CD4-positive, alpha-beta memory T cell (primary cell): ENCODE results near the gene DYNLT2. TPM values are rescaled to one million over a fixed set of nuclear protein-coding genes. Genes with fewer than 3 reads are reported as not detected.

Experiments used
- CTCF ChIA-PET: fragments of 350-600 bp; sonication (Branson Sonifier 250); formaldehyde crosslinking; loops from one replicate; lab custom pipeline; 2021; ENCODE audit warnings: inconsistent platforms; ENCODE audit not compliant: partially characterized antibody; lab: Charles Lee
- POLR2A ChIA-PET: fragments of 350-600 bp; sonication (Branson Sonifier 250); formaldehyde crosslinking; loops from one replicate; lab custom pipeline; 2021; ENCODE audit not compliant: partially characterized antibody; lab: Charles Lee
- DNase-seq, 5 donors: peaks; one replicate each; pipeline versions ENCODE4 v3.0.0 to v3.0.0-alpha.2; 2020 to 2022; ENCODE audit warnings: mixed read lengths in 1 of 5
- H3K27ac ChIP-seq: one replicate; pipeline ENCODE4 v1.7.0; 2013; ENCODE audit warnings: low read depth, low read length
- H3K27me3 ChIP-seq: 2 replicates; pipeline ENCODE4 v1.7.0; 2013; ENCODE audit warnings: mild to moderate bottlenecking, low read length, moderate library complexity; ENCODE audit not compliant: insufficient read depth
- H3K36me3 ChIP-seq: 2 replicates; pipeline ENCODE4 v1.7.0; 2013; ENCODE audit warnings: mild to moderate bottlenecking, low read length, moderate library complexity; ENCODE audit not compliant: insufficient read depth
- H3K4me1 ChIP-seq: 2 replicates; pipeline ENCODE4 v1.7.0; 2013; ENCODE audit warnings: mild to moderate bottlenecking, low read length, moderate library complexity; ENCODE audit not compliant: insufficient read depth
- H3K4me3 ChIP-seq, 2 donors: one replicate each; pipeline ENCODE4 v1.7.0; 2013; ENCODE audit warnings: low read length in 2 of 2, mild to moderate bottlenecking in 1 of 2
- H3K9me3 ChIP-seq, 2 donors: one replicate each; pipeline ENCODE4 v1.7.0; 2013; ENCODE audit warnings: low read length in 2 of 2, control low read depth in 1 of 2; ENCODE audit not compliant: control insufficient read depth in 1 of 2
- H3K27ac Mint-ChIP-seq, 7 donors: one replicate each; pipeline ENCODE4 v1.8.0; 2020 to 2021; ENCODE audit warnings: mixed read lengths in 7 of 7, mild to moderate bottlenecking in 6 of 7, inconsistent platforms in 3 of 7, moderate library complexity in 3 of 7
- H3K27me3 Mint-ChIP-seq, 2 donors: one replicate each; pipeline ENCODE4 v1.8.0; 2020 to 2021; ENCODE audit warnings: mixed read lengths in 2 of 2
- H3K36me3 Mint-ChIP-seq, 2 donors: one replicate each; pipeline ENCODE4 v1.8.0; 2020 to 2021; ENCODE audit warnings: mixed read lengths in 2 of 2, inconsistent platforms in 1 of 2, mild to moderate bottlenecking in 1 of 2
- H3K4me1 Mint-ChIP-seq, 4 donors: one replicate each; pipeline ENCODE4 v1.8.0; 2020 to 2021; ENCODE audit warnings: mixed read lengths in 4 of 4, mild to moderate bottlenecking in 1 of 4
- H3K4me3 Mint-ChIP-seq, 8 donors: one replicate each; pipeline ENCODE4 v1.8.0; 2020 to 2021; ENCODE audit warnings: mixed read lengths in 8 of 8, mild to moderate bottlenecking in 7 of 8, moderate library complexity in 6 of 8, inconsistent platforms in 3 of 8
- H3K9me3 Mint-ChIP-seq, 8 donors: one replicate each; pipeline ENCODE4 v1.8.0; 2020 to 2021; ENCODE audit warnings: mixed read lengths in 8 of 8, mild to moderate bottlenecking in 5 of 8, inconsistent platforms in 3 of 8, moderate library complexity in 1 of 8
- intact Hi-C: fragments of 100-400 bp; cut with micrococcal nuclease; formaldehyde crosslinking; loops from one replicate; pipeline ENCODE4 v1.15.1; 2023
- polyA plus RNA-seq, 2 donors: library from polyadenylated mRNA; unstranded; fragments of 300-500 nt; fragmentation: Illumina TruSeq; gene quantifications; one replicate each; pipeline ENCODE4 v1.2.3, GENCODE V29; 2021
- total RNA-seq, 2 experiments: library from RNA; stranded (reverse); gene quantifications; one replicate each; pipeline ENCODE4 v1.2.3, GENCODE V29; 2021

Gene DYNLT2
- total and polyA plus RNA-seq, 4 experiments from 2014 or later, result 0.56 to 6.9 (median 3.0) TPM

GRCh38 chr6:169719117-169719516 is 32.3 kb downstream of the DYNLT2 start:
- no peaks in the 10 kb centered on the region for H3K9me3 Mint-ChIP-seq
- no peak overlapping the region for H3K27ac ChIP-seq

GRCh38 chr6:169714595-169714994 is 36.8 kb downstream of the DYNLT2 start:
- Mint-ChIP-seq H3K9me3 (no peaks in the 10 kb centered on the region), H3K27ac (no peak overlapping the region), H3K4me1 (peaks cover 8 to 12% (median 10%) of the 10 kb centered on the region in 4 donors), H3K27me3 (no peaks in the 10 kb centered on the region), H3K4me3 (no peak overlapping the region), H3K36me3 (peaks cover 33 to 61% of the 10 kb centered on the region in 2 donors)
- no peaks in the 10 kb centered on the region for H3K27me3 ChIP-seq
- POLR2A ChIA-PET, result interaction anchor here (1.0 to 18.2 kb wide), 2 partner anchors 9 to 11 kb away, joined by 6 to 279 read pairs; partner anchors contain the start of genes C6orf120 and WDR27
- H3K4me3 ChIP-seq, result no peak overlapping the region
- no peak overlapping the region for H3K27ac ChIP-seq
- peaks cover 14% of the 10 kb centered on the region for H3K4me1 ChIP-seq
- no peak for DNase-seq
- H3K9me3 ChIP-seq, result no peaks in the 10 kb centered on the region
- CTCF ChIA-PET, result interaction anchor here (1.0 kb wide), 1 partner anchor 9 kb away, joined by 4 read pairs; no protein-coding TSS in a partner anchor
- intact Hi-C loops, result no loop called here
- H3K36me3 ChIP-seq, result peaks cover 40% of the 10 kb centered on the region

More at GRCh38 chr6:169719117-169719516, 32.3 kb downstream of the DYNLT2 start:
- Histone ChIP-seq H3K36me3 (peaks cover 12% of the 10 kb centered on the region), H3K4me1 (peaks cover 43% of the 10 kb centered on the region), H3K4me3 (no peak overlapping the region), H3K27me3 (no peaks in the 10 kb centered on the region), H3K9me3 (no peaks in the 10 kb centered on the region)
- Mint-ChIP-seq H3K27ac (peak overlapping the region in 6 of 7 donors; percentile 14 to 97 (median 57)), H3K4me1 (peaks cover 20 to 46% (median 33%) of the 10 kb centered on the region in 4 donors), H3K4me3 (peak overlapping the region in 1 of 8 donors; percentile 44), H3K36me3 (peaks cover 15 to 44% of the 10 kb centered on the region in 2 donors), H3K27me3 (no peaks in the 10 kb centered on the region)
- DNase-seq, result no peak
- ChIA-PET CTCF (interaction anchor here (1.3 to 1.9 kb wide), 2 partner anchors 10 to 33 kb away, joined by 3 to 5 read pairs; partner anchors contain the start of genes DYNLT2 and ERMARD), POLR2A (interaction anchor here (0.7 to 18.2 kb wide), 3 partner anchors 16 to 506 kb away, joined by 5 to 279 read pairs (median 100); partner anchors contain the start of genes C6orf120, DYNLT2, ERMARD and WDR27)
- intact Hi-C loops, result no loop called here

- Histone ChIP-seq H3K36me3 (peaks cover 44% of the 10 kb centered on the region), H3K4me1 (peaks cover 10% of the 10 kb centered on the region), H3K27me3 (no peaks in the 10 kb centered on the region), H3K27ac (no peak overlapping the region), H3K9me3 (no peaks in the 10 kb centered on the region), H3K4me3 (no peak overlapping the region)
- Mint-ChIP-seq H3K9me3 (no peaks in the 10 kb centered on the region), H3K36me3 (peaks cover 33 to 65% of the 10 kb centered on the region in 2 donors), H3K4me3 (no peak overlapping the region), H3K4me1 (peaks cover 4 to 8% (median 7%) of the 10 kb centered on the region in 4 donors), H3K27ac (no peak overlapping the region), H3K27me3 (no peaks in the 10 kb centered on the region)
- ChIA-PET POLR2A (interaction anchor here (18.2 kb wide), 1 partner anchor 11 kb away, joined by 279 read pairs; the partner anchor contains the start of genes C6orf120 and WDR27), CTCF (interaction anchor here (0.7 to 1.0 kb wide), 2 partner anchors 9 to 11 kb away, joined by 3 to 4 read pairs; no protein-coding TSS in a partner anchor)
- no peak for DNase-seq
- intact Hi-C loops, result no loop called here
Observed at GRCh38 chr6:169714178-169714577, 37.2 kb downstream of the DYNLT2 start.

- H3K4me3 Mint-ChIP-seq, result no peak overlapping the region
- H3K36me3 ChIP-seq, result peaks cover 33% of the 10 kb centered on the region
- POLR2A ChIA-PET, result interaction anchor here (4.3 kb wide), 1 partner anchor 13 kb away, joined by 55 read pairs; the partner anchor contains the start of gene PHF10
- H3K27me3 ChIP-seq, result no peaks in the 10 kb centered on the region
- H3K4me1 Mint-ChIP-seq, result peaks cover 15 to 32% (median 19%) of the 10 kb centered on the region in 4 donors
- no peak for DNase-seq
- peaks cover 27 to 56% of the 10 kb centered on the region in 2 donors for H3K36me3 Mint-ChIP-seq
- H3K9me3 ChIP-seq, result no peaks in the 10 kb centered on the region
- peaks cover 12% of the 10 kb centered on the region for H3K4me1 ChIP-seq
- CTCF ChIA-PET, result interaction anchor here (0.6 to 1.6 kb wide), 3 partner anchors 13 to 822 kb away, joined by 3 to 4 read pairs (median 4); no protein-coding TSS in a partner anchor
- intact Hi-C loops, result no loop called here
- H3K4me3 ChIP-seq, result no peak overlapping the region
- peak overlapping the region in 4 of 7 donors; percentile 3 to 60 (median 18) for H3K27ac Mint-ChIP-seq
- H3K27ac ChIP-seq, result no peak overlapping the region
- no peaks in the 10 kb centered on the region for H3K9me3 Mint-ChIP-seq
- no peaks in the 10 kb centered on the region for H3K27me3 Mint-ChIP-seq
Observed at GRCh38 chr6:169710009-169710408, 41.4 kb downstream of the DYNLT2 start.

- Mint-ChIP-seq H3K27ac (peak overlapping the region in 1 of 7 donors; percentile 24), H3K36me3 (peaks cover 20 to 53% of the 10 kb centered on the region in 2 donors), H3K4me3 (no peak overlapping the region), H3K27me3 (no peaks in the 10 kb centered on the region), H3K9me3 (no peaks in the 10 kb centered on the region), H3K4me1 (peaks cover 19 to 37% (median 23%) of the 10 kb centered on the region in 4 donors)
- Histone ChIP-seq H3K27me3 (no peaks in the 10 kb centered on the region), H3K4me1 (peaks cover 20% of the 10 kb centered on the region), H3K27ac (no peak overlapping the region), H3K9me3 (no peaks in the 10 kb centered on the region), H3K36me3 (peaks cover 33% of the 10 kb centered on the region), H3K4me3 (no peak overlapping the region)
- DNase-seq, result no peak
- POLR2A ChIA-PET, result interaction anchor here (0.7 to 4.3 kb wide), 4 partner anchors 8 to 843 kb away, joined by 3 to 55 read pairs (median 4); partner anchors contain the start of genes DYNLT2, ERMARD and PHF10
- intact Hi-C loops, result loop anchor here (10.0 kb wide), 1 partner anchor 596 kb away; the partner anchor contains the start of gene FAM120B
- CTCF ChIA-PET, result interaction anchor here (0.7 to 3.0 kb wide), 3 partner anchors 8 to 11 kb away, joined by 3 to 9 read pairs (median 3); no protein-coding TSS in a partner anchor
Observed at GRCh38 chr6:169709293-169709692, 42.1 kb downstream of the DYNLT2 start.

DNA sequence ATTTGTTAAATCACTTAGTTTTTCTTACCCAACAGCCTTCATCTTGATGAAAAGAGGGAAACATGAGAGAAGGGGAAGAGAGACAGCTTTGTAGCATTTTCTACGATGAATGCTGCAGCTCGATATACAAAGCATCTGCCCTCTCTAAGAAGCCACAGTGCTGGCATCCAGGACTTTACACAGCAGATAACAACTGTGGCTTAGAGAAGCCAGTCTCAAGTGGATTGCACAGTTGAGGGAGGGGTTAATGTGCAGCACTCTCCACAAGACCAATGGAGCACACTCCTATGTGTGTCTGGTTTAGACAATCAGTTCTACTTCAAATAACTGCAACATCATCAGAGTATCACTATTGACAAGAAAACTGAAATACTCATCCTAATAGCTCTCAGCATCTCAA is 43.6 kb downstream of the DYNLT2 start:
- peaks cover 30 to 50% (median 36%) of the 10 kb centered on the region in 4 donors for H3K4me1 Mint-ChIP-seq
- no peak overlapping the region for H3K4me3 ChIP-seq
- ChIA-PET POLR2A (interaction anchor here (4.3 kb wide), 1 partner anchor 15 kb away, joined by 55 read pairs; the partner anchor contains the start of gene PHF10), CTCF (interaction anchor here (1.1 to 3.0 kb wide), 3 partner anchors 10 to 82 kb away, joined by 3 to 9 read pairs (median 4); no protein-coding TSS in a partner anchor)
- intact Hi-C loops, result loop anchor here (10.0 kb wide), 1 partner anchor 597 kb away; the partner anchor contains the start of gene FAM120B
- peaks cover 35% of the 10 kb centered on the region for H3K4me1 ChIP-seq
- no peak overlapping the region for H3K4me3 Mint-ChIP-seq
- no peaks in the 10 kb centered on the region for H3K9me3 Mint-ChIP-seq
- H3K9me3 ChIP-seq, result no peaks in the 10 kb centered on the region
- H3K27me3 ChIP-seq, result no peaks in the 10 kb centered on the region
- H3K36me3 ChIP-seq, result peaks cover 30% of the 10 kb centered on the region
- H3K27ac Mint-ChIP-seq, result peak overlapping the region in 3 of 7 donors; percentile 12 to 96 (median 33)
- H3K36me3 Mint-ChIP-seq, result peaks cover 14 to 54% of the 10 kb centered on the region in 2 donors
- H3K27ac ChIP-seq, result no peak overlapping the region
- no peaks in the 10 kb centered on the region for H3K27me3 Mint-ChIP-seq
- DNase-seq, result no peak
